Kidney (tissue), 14 donors: Measurements from ENCODE around the gene ELAC1. TPM values are rescaled to one million over a fixed set of nuclear protein-coding genes. Genes with fewer than 3 reads are reported as not detected.

Experiments
- DNase-seq, 5 donors: peaks; one replicate each; pipeline ENCODE4 v3.0.0-alpha.2; 2013 to 2020
- FAIRE-seq: peaks from 2 replicates; lab custom pipeline; 2012; peaks lifted over from hg19 to GRCh38; lab: Jason Lieb, UNC
- H3K27ac ChIP-seq, 2 donors: one replicate each; pipeline ENCODE4 v1.7.0; 2013; ENCODE audit warnings: low read depth in 2 of 2, low read length in 2 of 2, inconsistent platforms in 1 of 2
- H3K27me3 ChIP-seq: one replicate; pipeline ENCODE4 v1.7.1; 2013; ENCODE audit warnings: low read length, inconsistent platforms; ENCODE audit not compliant: control insufficient read depth, insufficient read depth
- H3K36me3 ChIP-seq, 3 donors: one replicate each; pipeline versions ENCODE4 v1.7.0 to v1.7.1; 2013; ENCODE audit warnings: low read length in 3 of 3, control low read depth in 1 of 3, inconsistent platforms in 1 of 3; ENCODE audit not compliant: insufficient read depth in 3 of 3, control insufficient read depth in 2 of 3
- H3K4me1 ChIP-seq, 3 donors: one replicate each; pipeline versions ENCODE4 v1.7.0 to v1.7.1; 2013; ENCODE audit warnings: low read length in 3 of 3, inconsistent platforms in 1 of 3, low read depth in 1 of 3; ENCODE audit not compliant: control insufficient read depth in 2 of 3, insufficient read depth in 2 of 3
- H3K4me3 ChIP-seq, 3 donors: one replicate each; pipeline versions ENCODE4 v1.7.0 to v1.8.1; 2013; ENCODE audit warnings: low read length in 3 of 3, control low read depth in 1 of 3, inconsistent platforms in 1 of 3
- H3K9ac ChIP-seq, 3 donors: one replicate each; pipeline versions ENCODE4 v1.7.0 to v1.7.1; 2013; ENCODE audit warnings: low read length in 3 of 3, control low read depth in 1 of 3, inconsistent platforms in 1 of 3
- H3K9me3 ChIP-seq, 3 donors: one replicate each; pipeline versions ENCODE4 v1.7.0 to v1.7.1; 2013; ENCODE audit warnings: low read length in 3 of 3, control low read depth in 1 of 3, inconsistent platforms in 1 of 3; ENCODE audit not compliant: control insufficient read depth in 2 of 3, insufficient read depth in 1 of 3
- CTCF ChIP-seq: IDR thresholded peaks from 3 replicates; pipeline ENCODE4 v1.5.1; 2012; ENCODE audit warnings: mild to moderate bottlenecking, moderate library complexity, borderline replicate concordance; ENCODE audit not compliant: insufficient read depth; ENCODE audit errors: extremely low read depth
- intact Hi-C: fragments of 100-400 bp; cut with DNase I; formaldehyde crosslinking; loops from one replicate; pipeline ENCODE4 v1.11.1; 2022
- polyA plus RNA-seq: library from polyadenylated mRNA; stranded (reverse); fragments of 350-450 nt; fragmentation: Illumina TruSeq; extraction: RNeasy Lipid Tissue Mini Kit (QIAGEN cat#74804); gene quantifications from one replicate; pipeline ENCODE4 v1.2.3, GENCODE V29; 2014; ENCODE audit warnings: low read depth, low replicate concordance; ENCODE audit not compliant: insufficient read depth
- total RNA-seq: library from RNA; stranded (reverse); fragmentation: NEBNext Ultra II Directional; extraction: Animal tissue kit (Norgen Biotek cat#: 25700); gene quantifications from one replicate; pipeline ENCODE4 v1.2.1, GENCODE V29; 2021
- donor health status: control.
- donor health status: control.
- donor health status: control.
- donor health status: control.
- donor health status: control.
- donor health status: DM: yes; HTN: yes; CAD: no.
- donor health status: Normal renal cell carcinoma (clear cell type).

Gene ELAC1
- total and polyA plus RNA-seq, 2 donors from 2014 or later: 11.7 to 14.8 TPM

- no peak overlapping the region for H3K9ac ChIP-seq
- H3K4me3 ChIP-seq: no peak overlapping the region
- H3K27me3 ChIP-seq: no peaks in the 10 kb centered on the region
- FAIRE-seq: no peak
- peaks cover 0 to 2% (median 0%) of the 10 kb centered on the region in 3 donors for H3K36me3 ChIP-seq
- no peak for TF ChIP-seq CTCF
- H3K4me1 ChIP-seq: no peaks in the 10 kb centered on the region
- no peaks in the 10 kb centered on the region for H3K9me3 ChIP-seq
- no peak overlapping the region for H3K27ac ChIP-seq
- DNase-seq: no peak
- intact Hi-C loops: no loop called here
Observed at GRCh38 chr18:51009072-51009471, 41.2 kb downstream of the ELAC1 start.

GRCh38 chr18:51010218-51010617 lies 42.4 kb downstream of the ELAC1 start:
- DNase-seq: no peak
- intact Hi-C loops: no loop called here
- Histone ChIP-seq H3K9me3 (no peaks in the 10 kb centered on the region), H3K4me3 (no peak overlapping the region), H3K27me3 (no peaks in the 10 kb centered on the region), H3K9ac (no peak overlapping the region), H3K36me3 (peaks cover 0 to 2% (median 0%) of the 10 kb centered on the region in 3 donors), H3K27ac (no peak overlapping the region), H3K4me1 (no peaks in the 10 kb centered on the region)
- no peak for TF ChIP-seq CTCF
- no peak for FAIRE-seq

- Histone ChIP-seq H3K27ac (no peak overlapping the region), H3K4me3 (no peak overlapping the region), H3K9ac (no peak overlapping the region), H3K9me3 (no peaks in the 10 kb centered on the region), H3K27me3 (no peaks in the 10 kb centered on the region), H3K36me3 (no peaks in the 10 kb centered on the region), H3K4me1 (no peaks in the 10 kb centered on the region)
- FAIRE-seq (no peak), DNase-seq (peak in 1 of 5 donors; percentile 10)
- TF ChIP-seq CTCF: no peak
- intact Hi-C loops: no loop called here
Observed at GRCh38 chr18:51011709-51012108, 43.9 kb downstream of the ELAC1 start.

GRCh38 chr18:51012441-51012840 lies 44.6 kb downstream of the ELAC1 start:
- no peak for TF ChIP-seq CTCF
- Histone ChIP-seq H3K9ac (no peak overlapping the region), H3K27ac (no peak overlapping the region), H3K4me1 (no peaks in the 10 kb centered on the region), H3K9me3 (no peaks in the 10 kb centered on the region), H3K36me3 (no peaks in the 10 kb centered on the region), H3K4me3 (no peak overlapping the region), H3K27me3 (no peaks in the 10 kb centered on the region)
- intact Hi-C loops: no loop called here
- DNase-seq (no peak), FAIRE-seq (no peak)
